Thoracic aorta (tissue), 2 donors: ENCODE results near the gene COBLL1. TPM values are rescaled to one million over a fixed set of nuclear protein-coding genes. Genes with fewer than 3 reads are reported as not detected.

Source experiments
- ATAC-seq: fragments of 150-250 bp; one replicate; pipeline ENCODE4 v1.8.0; 2017; ENCODE audit warnings: low read depth; ENCODE audit not compliant: insufficient number of reproducible peaks, low FRiP score
- DNase-seq: peaks from one replicate; pipeline ENCODE4 v3.0.0-alpha.2; 2020; ENCODE audit warnings: low spot score
- H3K27ac ChIP-seq, 2 donors: fragments of 200-600 bp; sonication (generic); 1 replicate in 1 of 2; 2 replicates in 1 of 2; pipeline ENCODE4 v1.5.1; 2016; ENCODE audit warnings: mild to moderate bottlenecking in 2 of 2, moderate library complexity in 2 of 2
- H3K27me3 ChIP-seq: fragments of 200-600 bp; sonication (generic); replicated peaks from 2 replicates; pipeline ENCODE4 v1.6.0; 2016; ENCODE audit warnings: mild to moderate bottlenecking; ENCODE audit not compliant: insufficient read depth
- H3K36me3 ChIP-seq: fragments of 200-600 bp; sonication (generic); one replicate; pipeline ENCODE4 v1.5.1; 2016
- H3K4me1 ChIP-seq, 2 donors: fragments of 200-600 bp; sonication (generic); 1 replicate in 1 of 2; 2 replicates in 1 of 2; pipeline versions ENCODE4 v1.5.1 to v1.6.0; 2016; ENCODE audit warnings: low read depth in 2 of 2, mild to moderate bottlenecking in 1 of 2; ENCODE audit not compliant: control insufficient read depth in 1 of 2
- H3K4me3 ChIP-seq: fragments of 200-600 bp; sonication (generic); 2 replicates; pipeline ENCODE4 v1.5.1; 2016; ENCODE audit warnings: mild to moderate bottlenecking
- H3K9me3 ChIP-seq: fragments of 200-600 bp; sonication (generic); 2 replicates; pipeline ENCODE4 v1.5.1; 2016
- CTCF ChIP-seq: fragments of 200-600 bp; sonication (generic); IDR thresholded peaks from one replicate; pipeline ENCODE4 v1.5.1; 2019; ENCODE audit warnings: antibody characterized with exemption
- total RNA-seq, 2 donors: library from RNA; depleted of rRNA; stranded (reverse); fragments of >200 nt; gene quantifications; one replicate each; pipeline versions ENCODE4 v1.1.0 to v1.2.3, GENCODE V29; 2016

Gene COBLL1
- total RNA-seq, 2 donors from 2014 or later, result 62.0 to 64.6 TPM

- no peak for DNase-seq
- H3K4me1 ChIP-seq, result peaks cover 10 to 20% of the 10 kb centered on the region in 2 donors
- H3K4me3 ChIP-seq, result peak overlapping the region; percentile 93
- H3K9me3 ChIP-seq, result no peaks in the 10 kb centered on the region
- no peak for ATAC-seq
- no peaks in the 10 kb centered on the region for H3K36me3 ChIP-seq
- H3K27ac ChIP-seq, result peak overlapping the region; percentile 94 to 98
- H3K27me3 ChIP-seq, result no peaks in the 10 kb centered on the region
- TF ChIP-seq CTCF, result no peak
These were observed 972 bp upstream of the COBLL1 start for GRCh38 chr2:164842624-164842966.

DNA sequence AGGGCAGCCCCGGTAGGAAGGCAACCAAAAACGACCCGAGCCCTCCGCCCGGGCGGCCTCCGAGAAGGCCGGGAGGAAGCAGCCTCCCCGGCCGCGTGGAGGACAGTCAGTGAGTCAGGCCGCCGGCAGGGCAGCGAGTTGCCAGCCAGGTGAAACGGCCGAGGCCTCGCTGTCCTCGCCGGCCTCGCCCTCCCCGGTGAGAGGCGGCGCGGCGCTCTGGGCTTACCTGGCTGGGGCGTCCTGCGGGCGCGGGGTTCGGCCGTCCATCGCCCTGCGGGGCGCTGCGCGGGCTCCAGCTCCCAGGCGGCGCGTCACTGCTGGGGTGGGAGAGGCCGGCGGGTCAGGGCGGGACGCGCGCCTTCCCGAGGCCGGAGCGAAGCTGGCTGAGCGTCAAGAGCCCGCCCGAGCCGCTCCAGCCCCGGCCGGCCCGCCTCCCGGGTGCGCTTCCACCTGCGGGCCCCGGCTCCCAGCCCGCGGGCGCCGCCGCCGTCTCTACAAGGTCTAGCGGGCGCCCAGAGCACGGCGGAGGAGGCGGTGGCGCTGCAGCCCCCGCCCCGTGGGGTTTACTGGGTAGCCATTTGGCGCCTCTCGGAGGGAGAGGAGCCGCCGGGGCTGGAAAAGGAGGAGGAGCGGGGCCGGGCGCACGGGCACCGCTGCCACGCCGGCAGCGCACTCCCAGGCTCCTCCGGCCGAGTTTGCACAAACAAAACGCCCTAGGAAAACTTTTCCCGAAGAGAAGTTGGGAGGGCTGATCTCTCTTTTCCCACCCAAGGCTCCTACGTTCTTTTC, 499 bp downstream of the COBLL1 start:
- no peaks in the 10 kb centered on the region for H3K36me3 ChIP-seq
- peak overlapping the region; percentile 93 for H3K4me3 ChIP-seq
- H3K27ac ChIP-seq, result peak overlapping the region; percentile 94 to 98
- H3K27me3 ChIP-seq, result no peaks in the 10 kb centered on the region
- no peaks in the 10 kb centered on the region for H3K9me3 ChIP-seq
- TF ChIP-seq CTCF, result no peak
- ATAC-seq, result peak; percentile 44
- peaks cover 14 to 30% of the 10 kb centered on the region in 2 donors for H3K4me1 ChIP-seq
- peak; percentile 12 for DNase-seq

DNA sequence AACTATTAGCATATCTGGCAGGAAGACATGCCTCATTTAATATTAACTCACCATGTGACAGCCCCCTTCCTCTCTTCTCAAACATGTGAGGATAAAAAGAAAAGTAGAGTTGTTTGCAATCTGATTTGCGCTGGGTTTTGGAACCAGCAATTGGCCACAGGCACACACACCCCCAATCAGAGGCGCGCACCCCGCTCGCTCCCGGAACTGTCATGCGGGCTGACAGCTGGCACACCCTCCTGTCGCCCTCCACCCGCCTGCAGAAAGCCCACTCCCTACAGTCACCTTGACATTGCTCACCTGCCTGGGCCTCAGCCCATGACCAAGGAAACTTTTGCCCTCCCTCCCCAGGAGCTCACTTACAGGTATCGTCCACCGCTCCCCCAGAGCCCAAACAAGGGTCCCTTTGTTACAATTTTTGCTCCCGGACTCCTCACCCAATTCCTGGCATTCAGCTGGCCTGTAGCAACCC, 1.1 kb downstream of the COBLL1 start:
- no peak for TF ChIP-seq CTCF
- ATAC-seq, result no peak
- Histone ChIP-seq H3K36me3 (no peaks in the 10 kb centered on the region), H3K27ac (peak overlapping the region; percentile 94 to 98), H3K9me3 (no peaks in the 10 kb centered on the region), H3K27me3 (no peaks in the 10 kb centered on the region), H3K4me3 (peak overlapping the region; percentile 93), H3K4me1 (peaks cover 14 to 32% of the 10 kb centered on the region in 2 donors)
- DNase-seq, result peak; percentile 11

DNA sequence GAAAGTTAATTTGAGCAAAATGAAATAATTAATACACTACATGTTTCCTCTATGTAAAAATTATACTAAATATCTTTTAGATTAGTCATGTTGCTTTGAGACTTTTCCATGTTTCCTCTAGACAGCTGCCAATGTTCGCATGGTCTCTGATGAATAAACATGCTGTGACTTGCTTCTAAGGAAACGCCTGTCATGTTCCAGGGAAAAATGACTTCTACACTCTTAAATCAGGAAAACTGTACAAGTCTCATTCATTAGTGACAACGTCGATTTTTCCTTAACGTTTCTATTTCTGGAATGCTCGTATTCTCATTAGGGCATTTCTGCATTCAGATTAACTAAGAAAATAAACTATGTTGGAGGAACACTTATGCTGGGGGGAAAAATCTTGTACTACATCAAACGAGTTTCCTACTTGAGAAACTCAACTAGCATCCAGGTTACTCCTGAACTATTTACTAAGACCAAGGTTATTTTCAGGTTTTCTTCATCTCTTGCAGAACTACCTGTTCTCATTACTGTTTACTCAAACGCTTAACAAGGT, 1.6 kb downstream of the COBLL1 start:
- Histone ChIP-seq H3K27me3 (no peaks in the 10 kb centered on the region), H3K27ac (peak overlapping the region; percentile 94 to 98), H3K4me1 (peaks cover 18 to 37% of the 10 kb centered on the region in 2 donors), H3K36me3 (no peaks in the 10 kb centered on the region), H3K4me3 (peak overlapping the region; percentile 93), H3K9me3 (no peaks in the 10 kb centered on the region)
- ATAC-seq, result no peak
- TF ChIP-seq CTCF, result no peak
- DNase-seq, result no peak

DNA sequence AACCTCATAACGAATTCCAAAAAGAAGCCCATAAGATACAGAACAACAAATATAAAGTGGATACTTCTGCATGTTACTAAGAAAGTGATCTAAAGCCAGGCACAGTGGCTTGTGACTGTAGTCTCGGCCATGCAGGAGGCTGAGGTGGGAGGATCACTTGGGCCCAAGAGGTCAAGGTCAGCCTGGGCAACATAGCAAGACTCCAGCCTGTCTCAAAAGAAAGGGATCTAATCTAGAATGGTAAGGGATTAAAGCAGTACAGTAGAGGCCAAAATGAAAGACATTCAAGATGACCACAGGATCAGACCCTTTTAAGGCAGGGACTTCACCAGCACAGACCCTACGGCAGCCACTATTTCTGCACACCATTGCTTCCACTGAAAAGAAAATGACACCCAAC, 3.8 kb downstream of the COBLL1 start:
- H3K27ac ChIP-seq, result peak overlapping the region; percentile 54 to 98
- ATAC-seq (no peak), DNase-seq (no peak)
- H3K4me3 ChIP-seq, result peak overlapping the region; percentile 27
- no peaks in the 10 kb centered on the region for H3K9me3 ChIP-seq
- no peaks in the 10 kb centered on the region for H3K36me3 ChIP-seq
- H3K27me3 ChIP-seq, result no peaks in the 10 kb centered on the region
- peaks cover 22 to 57% of the 10 kb centered on the region in 2 donors for H3K4me1 ChIP-seq
- TF ChIP-seq CTCF, result no peak
